Liver (tissue), 9 donors: Measurements from ENCODE around the gene KIF5A. TPM values are rescaled to one million over a fixed set of nuclear protein-coding genes. Genes with fewer than 3 reads are reported as not detected.

ENCODE experiments used
- DNase-seq: peaks from one replicate; pipeline ENCODE4 v3.0.0-alpha.2; 2017; ENCODE audit warnings: low spot score
- H3K27ac ChIP-seq, 2 donors: one replicate each; pipeline ENCODE4 v1.7.0; 2013; ENCODE audit warnings: inconsistent platforms in 2 of 2, low read length in 2 of 2, control low read depth in 1 of 2, low read depth in 1 of 2, mild to moderate bottlenecking in 1 of 2
- H3K27me3 ChIP-seq, 4 donors: one replicate each; pipeline versions ENCODE4 v1.6.1 to v1.7.0; 2013; ENCODE audit warnings: low read length in 3 of 4, inconsistent platforms in 1 of 4, mild to moderate bottlenecking in 1 of 4, moderate library complexity in 1 of 4; ENCODE audit not compliant: control insufficient read depth in 4 of 4, insufficient read depth in 4 of 4
- H3K36me3 ChIP-seq, 4 donors: one replicate each; pipeline versions ENCODE4 v1.6.1 to v1.7.0; 2013; ENCODE audit warnings: low read length in 3 of 4, mild to moderate bottlenecking in 3 of 4, low read depth in 1 of 4, moderate library complexity in 1 of 4; ENCODE audit not compliant: control insufficient read depth in 4 of 4, insufficient read depth in 3 of 4
- H3K4me1 ChIP-seq, 4 donors: one replicate each; pipeline versions ENCODE4 v1.6.1 to v1.7.0; 2013; ENCODE audit warnings: low read length in 3 of 4, mild to moderate bottlenecking in 3 of 4, moderate library complexity in 1 of 4; ENCODE audit not compliant: control insufficient read depth in 4 of 4, insufficient read depth in 4 of 4
- H3K4me3 ChIP-seq, 3 donors: one replicate each; pipeline versions ENCODE4 v1.6.1 to v1.7.0; 2013; ENCODE audit warnings: low read length in 3 of 3, control low read depth in 1 of 3, low read depth in 1 of 3, mild to moderate bottlenecking in 1 of 3
- H3K9ac ChIP-seq, 2 donors: one replicate each; pipeline ENCODE4 v1.7.0; 2013; ENCODE audit warnings: low read length in 2 of 2, mild to moderate bottlenecking in 2 of 2, moderate library complexity in 2 of 2, control low read depth in 1 of 2, low read depth in 1 of 2
- H3K9me3 ChIP-seq, 4 donors: one replicate each; pipeline versions ENCODE4 v1.6.1 to v1.7.0; 2013; ENCODE audit warnings: low read length in 3 of 4; ENCODE audit not compliant: control insufficient read depth in 4 of 4
- ATF3 ChIP-seq: IDR thresholded peaks from 2 replicates; pipeline ENCODE4 v1.6.1; 2016; ENCODE audit warnings: antibody characterized with exemption
- CTCF ChIP-seq: fragments of 150-350 bp; IDR thresholded peaks from 2 replicates; pipeline ENCODE4 v1.5.1; 2017; ENCODE audit warnings: improper control_type of control experiment, low read depth, low read length; ENCODE audit not compliant: missing input control
- EGR1 ChIP-seq, 2 donors: IDR thresholded peaks; 2 replicates each; pipeline ENCODE4 v1.6.1; 2016 to 2018; ENCODE audit warnings: antibody characterized with exemption in 2 of 2, low read depth in 2 of 2
- FOXA2 ChIP-seq: IDR thresholded peaks from 2 replicates; pipeline ENCODE4 v1.6.1; 2016; ENCODE audit warnings: antibody characterized with exemption
- HNF4A ChIP-seq, 2 donors: conservative IDR thresholded peaks; 2 replicates each; pipeline ENCODE4 v1.6.1; 2016; ENCODE audit warnings: antibody characterized with exemption in 2 of 2, mild to moderate bottlenecking in 2 of 2
- HNF4G ChIP-seq: IDR thresholded peaks from 2 replicates; pipeline ENCODE4 v1.6.1; 2016; ENCODE audit warnings: antibody characterized with exemption
- JUND ChIP-seq, 2 donors: IDR thresholded peaks; 2 replicates each; pipeline ENCODE4 v1.6.1; 2016; ENCODE audit warnings: antibody characterized with exemption in 2 of 2
- MAX ChIP-seq: IDR thresholded peaks from 2 replicates; pipeline ENCODE4 v1.6.1; 2016; ENCODE audit warnings: antibody characterized with exemption
- NR2F2 ChIP-seq: IDR thresholded peaks from 2 replicates; pipeline ENCODE4 v1.6.1; 2016; ENCODE audit warnings: antibody characterized with exemption
- SP1 ChIP-seq: IDR thresholded peaks from 2 replicates; pipeline ENCODE4 v1.6.1; 2018; ENCODE audit warnings: antibody characterized with exemption, mild to moderate bottlenecking
- TAF1 ChIP-seq: conservative IDR thresholded peaks from 2 replicates; pipeline ENCODE4 v1.6.1; 2016; ENCODE audit warnings: antibody characterized with exemption, mild to moderate bottlenecking
- YY1 ChIP-seq: IDR thresholded peaks from 2 replicates; pipeline ENCODE4 v1.6.1; 2016; ENCODE audit warnings: antibody characterized with exemption, mild to moderate bottlenecking
- WGBS: extraction: QIAGEN DNeasy Blood & Tissue Kit; methylation state at CpG from one replicate; pipeline ENCODE4 v1.1.7; 2013; 5-methylcytosine and 5-hydroxymethylcytosine counted together
- polyA plus RNA-seq, 2 donors: library from polyadenylated mRNA; stranded (reverse) in 1 of 2; unstranded in 1 of 2; fragments of 200-250 nt in 1 of 2; fragments of >200 nt in 1 of 2; fragmentation: Nextera tagmentation in 1 of 2; extraction: Ambion mirVana in 1 of 2; gene quantifications; one replicate each; pipeline versions ENCODE4 v1.2.1 to v1.2.3, GENCODE V29; 2013 to 2015
- total RNA-seq, 2 donors: library from RNA; depleted of rRNA; stranded (reverse); fragments of >200 nt; gene quantifications; one replicate each; pipeline ENCODE4 v1.2.3, GENCODE V29; 2014
- donor health status: healthy.
- donor health status: healthy.
- donor health status: healthy.
- donor health status: healthy.
- donor health status: healthy.

The KIF5A gene
- total and polyA plus RNA-seq, 4 donors, result 0.01 to 0.42 TPM; not detected in 2

GRCh38 chr12:57523706-57524614 lies 25.9 kb upstream of the KIF5A start (continued):
- no peak for TF ChIP-seq CTCF
- TF ChIP-seq ATF3, result no peak
- TF ChIP-seq MAX, result no peak
- no peak for TF ChIP-seq EGR1 (IDR thresholded peaks at IDR 0.05; ENCODE audit: low read depth in 2 of 2)
- no peak for TF ChIP-seq YY1

- H3K4me3 ChIP-seq, result no peak overlapping the region
- H3K36me3 ChIP-seq, result peaks cover 15 to 35% (median 24%) of the 10 kb centered on the region in 4 donors
- H3K27ac ChIP-seq, result no peak overlapping the region
- H3K9me3 ChIP-seq, result no peaks in the 10 kb centered on the region
- TF ChIP-seq YY1 (no peak), NR2F2 (peak; percentile 47)
- no peaks in the 10 kb centered on the region for H3K27me3 ChIP-seq
- 71% methylated on average over 11 of the region's 11 CpGs for WGBS
- DNase-seq, result no peak
- H3K4me1 ChIP-seq, result peaks cover 9 to 35% (median 24%) of the 10 kb centered on the region in 4 donors
- H3K9ac ChIP-seq, result peak overlapping the region in 1 of 2 donors; percentile 96
Measured at GRCh38 chr12:57524814-57525614, 24.8 kb upstream of the KIF5A start.

GRCh38 chr12:57525615-57526383 lies 24.0 kb upstream of the KIF5A start:
- Histone ChIP-seq H3K4me1 (peaks cover 9 to 34% (median 24%) of the 10 kb centered on the region in 4 donors), H3K9ac (no peak overlapping the region), H3K36me3 (peaks cover 17 to 43% (median 32%) of the 10 kb centered on the region in 4 donors), H3K9me3 (no peaks in the 10 kb centered on the region), H3K27ac (no peak overlapping the region), H3K4me3 (no peak overlapping the region), H3K27me3 (no peaks in the 10 kb centered on the region)
- TF ChIP-seq MAX (no peak), YY1 (no peak), HNF4G (no peak), NR2F2 (no peak), JUND (IDR thresholded peaks at IDR 0.05) (no peak), ATF3 (no peak), SP1 (no peak), FOXA2 (no peak), HNF4A (conservative IDR thresholded peaks at IDR 0.05) (no peak), TAF1 (no peak)
- WGBS, result 88% methylated on average over 16 of the region's 16 CpGs
- DNase-seq, result no peak
